BJ (cell line): Measurements from ENCODE around the gene GABRR1. TPM values are rescaled to one million over a fixed set of nuclear protein-coding genes. Genes with fewer than 3 reads are reported as not detected.

Experiments
- CTCF ChIA-PET: fragments of 350-600 bp; formaldehyde crosslinking; extraction: SDS; loops from one replicate; lab custom pipeline; 2021; ENCODE audit warnings: antibody characterized with exemption, inconsistent platforms; lab: Yijun Ruan, JAX
- POLR2A ChIA-PET: fragments of 300-600 bp; sonication (Branson Sonifier 250); formaldehyde crosslinking; extraction: SDS; loops from one replicate; lab custom pipeline; 2021; ENCODE audit warnings: antibody characterized with exemption; lab: Charles Lee
- DNase-seq: peaks from one replicate; pipeline ENCODE4 v3.0.0-alpha.2; 2011; ENCODE audit warnings: low read depth
- H3K27me3 ChIP-seq: 2 replicates; pipeline ENCODE4 v1.6.0; 2011; ENCODE audit warnings: low read length; ENCODE audit not compliant: control insufficient read depth, insufficient read depth
- H3K36me3 ChIP-seq: 2 replicates; pipeline ENCODE4 v1.5.1; 2011; ENCODE audit warnings: low read length; ENCODE audit not compliant: control insufficient read depth, insufficient read depth
- H3K4me3 ChIP-seq: 2 replicates; pipeline ENCODE4 v1.5.1; 2011; ENCODE audit warnings: low read depth, mild to moderate bottlenecking, control low read depth, low read length
- polyA minus RNA-seq: library from RNA; depleted of rRNA, polyadenylated mRNA; stranded (reverse); fragments of >200 nt; gene quantifications from 2 replicates; pipeline ENCODE4 v1.2.3, GENCODE V29; 2011; rRNA and poly(A)+ RNA removed
- polyA plus RNA-seq: library from polyadenylated mRNA; depleted of rRNA; stranded (reverse); fragments of >200 nt; gene quantifications from 2 replicates; pipeline ENCODE4 v1.2.3, GENCODE V29; 2011; rRNA removed
- TF ChIP-seq, protein P1 (sequence below): IDR thresholded peaks from 2 replicates; pipeline ENCODE4 v1.5.1; 2011; ENCODE audit warnings: low read depth, mild to moderate bottlenecking, control low read depth, inconsistent platforms, low read length, moderate library complexity; ENCODE audit not compliant: insufficient read depth

The GABRR1 gene
- polyA plus RNA-seq (not detected in 2 replicates), polyA minus RNA-seq (not detected in 2 replicates)

DNA sequence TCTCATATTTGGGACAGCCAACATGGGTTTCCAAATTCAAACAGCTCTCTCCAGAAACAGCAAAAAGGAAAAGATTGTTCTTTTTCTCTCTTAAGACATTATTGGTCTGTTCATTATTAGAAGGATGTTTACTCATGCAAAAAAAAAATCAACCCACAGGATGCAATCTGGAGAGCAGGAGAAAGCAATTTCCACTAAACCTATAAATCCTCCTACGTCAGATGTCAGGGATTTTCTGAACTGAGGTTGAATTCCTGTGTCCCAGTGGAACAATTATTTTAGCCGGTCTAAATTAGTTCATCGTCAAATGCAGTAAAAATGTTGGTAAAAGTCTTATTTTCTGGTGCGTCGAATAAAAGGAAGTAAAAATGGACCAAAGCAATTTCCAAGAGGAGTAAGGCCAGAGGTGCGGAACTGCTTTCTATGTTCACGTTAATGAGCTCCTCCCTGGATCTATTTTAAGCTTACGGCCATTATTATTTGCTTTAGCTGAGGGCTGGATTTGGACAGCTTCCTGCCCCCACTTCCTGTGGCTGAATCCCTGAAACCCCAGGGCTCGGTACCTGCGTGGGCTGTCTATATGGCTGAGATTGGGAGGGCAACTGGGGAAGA lies at the start of gene GABRR1:
TSS of gene GABRR1 (minus strand) at position 60 of the 612 bp plus-strand sequence. CDS start at position 24, 36 bp downstream.
- no peak within 1 kb of the TSS for H3K4me3 ChIP-seq

DNA sequence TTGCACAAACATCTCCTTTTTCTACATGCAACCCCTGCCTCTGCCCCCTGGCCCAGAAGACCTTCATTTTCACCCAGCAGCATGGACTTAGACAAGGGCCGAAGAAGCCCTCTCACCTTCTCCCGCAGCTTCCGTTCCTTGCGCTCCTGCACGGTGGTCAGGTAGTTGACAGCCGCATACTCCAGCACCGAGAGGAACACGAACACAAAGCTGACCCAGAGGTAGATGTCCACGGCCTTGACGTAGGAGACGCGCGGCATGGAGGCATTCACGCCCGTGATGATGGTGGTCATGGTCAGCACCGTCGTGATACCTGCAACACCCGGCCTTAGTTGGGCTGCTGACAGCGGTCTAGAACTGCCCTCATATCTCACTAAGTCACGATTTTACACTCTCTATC lies 47.1 kb upstream of the GABRR1 start:
- Histone ChIP-seq H3K27me3 (no peaks in the 10 kb centered on the region), H3K4me3 (no peak overlapping the region), H3K36me3 (no peaks in the 10 kb centered on the region)
- ChIA-PET POLR2A (no interaction called here), CTCF (no interaction called here)
- no peak for DNase-seq
- TF ChIP-seq, protein P1, sequence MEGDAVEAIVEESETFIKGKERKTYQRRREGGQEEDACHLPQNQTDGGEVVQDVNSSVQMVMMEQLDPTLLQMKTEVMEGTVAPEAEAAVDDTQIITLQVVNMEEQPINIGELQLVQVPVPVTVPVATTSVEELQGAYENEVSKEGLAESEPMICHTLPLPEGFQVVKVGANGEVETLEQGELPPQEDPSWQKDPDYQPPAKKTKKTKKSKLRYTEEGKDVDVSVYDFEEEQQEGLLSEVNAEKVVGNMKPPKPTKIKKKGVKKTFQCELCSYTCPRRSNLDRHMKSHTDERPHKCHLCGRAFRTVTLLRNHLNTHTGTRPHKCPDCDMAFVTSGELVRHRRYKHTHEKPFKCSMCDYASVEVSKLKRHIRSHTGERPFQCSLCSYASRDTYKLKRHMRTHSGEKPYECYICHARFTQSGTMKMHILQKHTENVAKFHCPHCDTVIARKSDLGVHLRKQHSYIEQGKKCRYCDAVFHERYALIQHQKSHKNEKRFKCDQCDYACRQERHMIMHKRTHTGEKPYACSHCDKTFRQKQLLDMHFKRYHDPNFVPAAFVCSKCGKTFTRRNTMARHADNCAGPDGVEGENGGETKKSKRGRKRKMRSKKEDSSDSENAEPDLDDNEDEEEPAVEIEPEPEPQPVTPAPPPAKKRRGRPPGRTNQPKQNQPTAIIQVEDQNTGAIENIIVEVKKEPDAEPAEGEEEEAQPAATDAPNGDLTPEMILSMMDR, result no peak

More for the DNA sequence above, at the start of gene GABRR1:
- DNase-seq, result no peak
- TF ChIP-seq, protein P1, result no peak
- ChIA-PET CTCF (no interaction called here), POLR2A (no interaction called here)
- H3K36me3 ChIP-seq, result no peaks in the 10 kb centered on the region
- H3K27me3 ChIP-seq, result peaks cover 1% of the 10 kb centered on the region; the same call in 1 of the 2 replicates

DNA sequence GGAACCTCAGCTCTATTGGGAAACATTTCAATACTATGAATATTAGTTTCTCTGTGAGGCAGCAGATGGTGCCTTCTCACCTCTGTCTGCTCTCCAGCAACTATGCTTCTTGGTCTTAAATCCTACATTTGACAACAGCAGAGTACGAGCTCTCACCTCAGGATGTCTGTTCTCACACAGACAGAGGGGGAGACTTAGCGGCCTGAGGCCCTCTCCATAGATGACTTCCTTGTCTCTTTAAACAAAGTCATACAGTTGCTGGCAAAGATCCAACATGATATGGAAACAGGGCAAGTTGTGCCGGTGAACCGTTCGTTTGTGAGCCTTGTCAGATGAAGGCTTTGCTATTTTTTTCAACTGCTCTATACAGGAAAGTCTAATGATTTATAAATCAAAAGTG lies 43.7 kb upstream of the GABRR1 start:
- Histone ChIP-seq H3K27me3 (no peaks in the 10 kb centered on the region), H3K36me3 (no peaks in the 10 kb centered on the region), H3K4me3 (no peak overlapping the region)
- ChIA-PET POLR2A (no interaction called here), CTCF (no interaction called here)
- no peak for DNase-seq
- TF ChIP-seq, protein P1, result no peak

DNA sequence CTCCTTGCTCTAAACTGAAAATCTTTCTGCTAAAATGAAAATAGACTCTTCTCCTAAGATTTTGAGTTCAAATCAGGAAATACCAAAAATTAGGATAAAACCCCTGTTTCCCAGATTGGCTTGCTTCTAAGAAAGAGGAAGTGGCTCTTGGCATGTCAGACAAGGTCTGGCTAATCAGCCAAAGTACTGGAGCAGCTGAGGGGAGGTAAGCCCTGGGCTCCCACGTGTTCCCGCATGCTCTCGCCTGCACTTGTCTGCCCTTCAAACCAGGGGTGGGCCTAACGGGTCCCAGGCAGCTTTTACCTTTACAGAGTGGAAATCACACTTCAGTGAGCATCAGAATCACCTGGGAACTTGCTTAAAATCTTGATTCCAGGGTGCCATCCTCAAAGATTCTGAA lies 43.2 kb upstream of the GABRR1 start:
- TF ChIP-seq, protein P1, result no peak
- H3K36me3 ChIP-seq, result no peaks in the 10 kb centered on the region
- H3K4me3 ChIP-seq, result no peak overlapping the region
- ChIA-PET CTCF (no interaction called here), POLR2A (no interaction called here)
- no peaks in the 10 kb centered on the region for H3K27me3 ChIP-seq
- no peak for DNase-seq

DNA sequence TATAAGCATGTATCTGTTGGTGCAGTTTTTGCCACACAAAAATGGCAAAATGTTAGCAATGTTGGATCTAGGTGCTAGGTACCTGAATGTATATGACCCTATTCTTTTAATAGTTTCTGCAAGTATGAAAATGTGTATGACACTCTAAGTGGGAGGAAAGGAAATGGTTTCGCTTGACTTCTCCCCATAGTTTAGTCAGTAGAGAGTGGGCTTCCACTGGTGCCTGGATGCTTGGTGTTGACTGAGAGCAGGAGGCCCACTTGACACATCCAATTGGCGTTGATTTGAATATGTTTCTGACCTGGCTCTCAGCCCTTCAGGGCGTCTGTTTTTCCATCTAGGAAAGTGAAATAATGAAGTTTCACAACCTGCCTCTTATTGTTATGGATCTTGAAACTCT lies 41.8 kb upstream of the GABRR1 start:
- TF ChIP-seq, protein P1, result no peak
- Histone ChIP-seq H3K4me3 (no peak overlapping the region), H3K36me3 (no peaks in the 10 kb centered on the region), H3K27me3 (no peaks in the 10 kb centered on the region)
- no peak for DNase-seq
- ChIA-PET POLR2A (no interaction called here), CTCF (interaction anchor here (0.6 kb wide), 1 partner anchor 276 kb away, joined by 3 read pairs; no protein-coding TSS in a partner anchor)
